Activated CD4-positive, CD25-positive, alpha-beta regulatory T cell treated with anti-CD3 and anti-CD28 coated beads, Interleukin-2, amount 50 U/mL, for 24 hours (primary cell): Measurements from ENCODE around the gene BLMH.
"Not testable (repeated sequence)": the region's sequence is repeated elsewhere in the genome, so short reads cannot be mapped to it uniquely, and the experiment has no call there.

Experiments used
- ATAC-seq, 2 donors: fragments of 150-1000 bp; cut with Tn5 transposase; one replicate each; pipeline ENCODE4 v1.10.0; 2021; ENCODE audit warnings: mild to moderate bottlenecking in 1 of 2, moderate library complexity in 1 of 2

Gene BLMH

DNA sequence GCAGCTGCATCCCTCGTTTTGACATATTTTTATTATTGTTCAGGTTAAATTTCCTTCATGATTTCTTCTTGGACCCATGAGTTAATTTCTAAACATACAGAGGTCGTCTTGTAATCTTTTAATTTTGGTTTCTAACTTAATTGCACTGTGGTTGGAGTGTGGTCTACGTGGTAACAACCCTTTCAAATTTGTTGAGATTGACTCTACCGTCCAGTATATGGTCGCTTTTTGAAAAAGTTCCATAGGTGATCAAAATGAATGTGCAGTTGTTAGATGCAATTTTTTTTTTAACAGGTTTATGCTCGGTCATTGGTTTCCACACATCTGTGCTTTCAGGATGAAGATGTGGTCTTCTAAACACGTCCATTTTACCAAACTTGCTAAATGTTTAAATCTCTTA lies 45.3 kb downstream of the BLMH start:
- ATAC-seq: no peak

DNA sequence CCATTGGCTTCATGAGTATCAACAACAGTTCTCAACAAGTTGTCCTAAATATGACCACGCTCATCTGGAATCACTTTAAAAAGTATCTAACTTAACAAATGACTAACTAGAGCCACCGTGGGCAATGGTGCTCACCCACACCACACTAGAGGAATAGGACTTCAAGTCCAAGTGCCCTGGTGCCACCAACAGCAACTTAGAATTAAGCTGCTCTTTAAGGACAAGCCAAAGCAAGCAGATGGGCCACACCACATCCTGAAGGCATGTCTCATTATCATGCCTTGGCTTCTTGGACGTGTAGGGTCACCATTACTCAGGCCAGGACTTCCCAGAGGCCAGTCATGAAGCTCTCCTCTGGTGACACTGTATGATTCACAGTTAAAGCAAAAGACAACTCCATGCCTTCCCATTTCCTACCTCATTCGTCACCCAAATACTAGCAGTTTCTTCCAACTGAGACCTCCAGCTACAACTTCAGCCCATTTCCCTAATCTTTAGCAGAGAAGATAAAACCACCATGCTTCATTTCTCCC lies 46.8 kb downstream of the BLMH start:
- no peak for ATAC-seq

DNA sequence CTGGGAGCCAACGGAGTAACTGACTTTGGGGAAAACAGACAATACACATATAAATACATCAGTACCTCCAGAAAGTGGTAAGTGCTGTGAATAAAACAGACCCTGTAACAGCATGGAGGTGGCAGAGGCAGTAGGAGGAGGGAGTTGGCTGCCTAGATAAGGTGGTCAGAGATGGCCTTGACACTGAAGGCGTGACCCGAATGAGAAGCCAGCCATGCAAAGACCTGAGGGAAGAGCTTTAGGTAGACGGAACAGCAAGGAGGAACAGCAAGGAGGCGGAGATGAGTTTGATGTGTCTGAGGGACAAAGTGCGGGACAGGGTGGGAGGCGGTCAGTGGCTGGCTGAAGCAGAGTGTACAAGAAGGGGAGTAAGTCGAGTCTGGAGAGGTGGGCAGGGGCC lies 48.2 kb downstream of the BLMH start:
- no peak for ATAC-seq

DNA sequence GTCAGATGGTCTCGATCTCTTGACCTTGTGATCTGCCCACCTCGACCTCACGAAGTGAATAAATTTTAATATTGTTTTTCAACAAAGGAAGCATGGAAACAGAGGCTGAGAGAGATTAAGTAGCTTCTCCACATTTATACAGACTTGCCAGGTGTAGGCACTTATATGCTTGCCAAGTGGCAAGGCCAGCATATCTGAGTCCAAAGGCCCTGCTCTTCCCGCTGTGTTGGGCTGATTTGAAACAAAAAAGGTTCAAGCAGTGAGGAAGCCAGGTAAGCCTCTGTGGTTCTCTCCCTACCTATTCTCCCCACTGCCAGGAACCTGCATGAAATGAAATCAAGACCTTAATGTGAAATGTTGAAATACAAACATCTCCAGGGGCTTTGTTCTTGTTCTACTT lies 48.7 kb downstream of the BLMH start:
- ATAC-seq: no peak

DNA sequence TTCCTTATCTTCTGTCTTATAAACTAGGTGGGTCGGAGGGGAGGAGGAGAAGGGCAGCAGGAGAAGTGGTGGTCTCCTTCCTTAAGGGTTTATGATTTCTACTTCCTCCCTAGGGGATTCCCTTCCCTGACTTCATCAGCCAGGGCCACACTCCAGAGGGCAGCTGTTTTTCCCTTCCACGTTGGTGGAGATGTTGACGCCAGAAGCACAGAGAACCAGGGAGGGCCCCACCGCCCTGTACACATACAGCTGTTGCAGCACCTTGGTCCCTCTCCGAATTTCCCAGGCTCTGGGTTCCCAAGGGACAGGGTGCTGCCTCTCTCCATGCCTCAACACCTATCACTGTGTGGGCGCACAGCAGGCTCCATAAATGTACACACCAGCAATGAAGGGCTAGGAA lies 50.7 kb downstream of the BLMH start:
- ATAC-seq: no peak

DNA sequence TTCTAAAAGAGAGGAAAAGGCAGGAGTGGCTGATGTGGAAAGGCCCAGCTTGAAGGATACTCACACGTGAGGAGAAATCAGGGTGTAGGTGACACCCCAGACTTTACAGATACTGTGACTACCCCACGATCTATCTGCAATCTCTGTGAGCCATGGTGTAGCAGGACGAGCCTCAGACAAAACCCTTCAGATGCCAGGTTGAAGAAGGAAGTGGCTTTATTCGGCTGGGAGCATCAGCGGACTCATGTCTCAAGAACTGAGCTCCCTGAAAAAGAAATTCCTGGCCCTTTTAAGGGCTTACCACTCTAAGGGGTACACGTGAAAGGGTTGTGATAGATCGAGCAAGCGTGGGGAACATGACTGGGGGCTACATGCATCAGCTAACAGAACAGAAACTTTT lies 51.6 kb downstream of the BLMH start:
- ATAC-seq: no peak

DNA sequence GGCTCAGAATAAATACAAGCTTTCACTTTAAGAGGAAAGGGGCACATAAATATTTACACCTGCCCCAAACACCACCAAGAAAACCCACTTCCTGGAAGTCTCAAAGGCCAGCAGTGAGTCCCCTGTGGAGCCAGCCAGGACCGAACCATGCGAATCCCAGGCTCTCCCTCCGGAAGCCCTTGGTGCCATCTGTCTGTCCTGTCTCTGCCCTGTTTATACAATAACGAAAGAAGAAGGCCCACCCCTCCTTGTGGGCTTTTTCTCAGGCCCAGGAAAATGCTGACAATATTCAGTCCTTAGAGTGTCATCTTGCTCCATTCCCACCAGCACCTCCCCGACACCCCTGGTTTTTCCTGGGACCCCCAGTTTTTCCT lies 52.7 kb downstream of the BLMH start:
- ATAC-seq: no peak

DNA sequence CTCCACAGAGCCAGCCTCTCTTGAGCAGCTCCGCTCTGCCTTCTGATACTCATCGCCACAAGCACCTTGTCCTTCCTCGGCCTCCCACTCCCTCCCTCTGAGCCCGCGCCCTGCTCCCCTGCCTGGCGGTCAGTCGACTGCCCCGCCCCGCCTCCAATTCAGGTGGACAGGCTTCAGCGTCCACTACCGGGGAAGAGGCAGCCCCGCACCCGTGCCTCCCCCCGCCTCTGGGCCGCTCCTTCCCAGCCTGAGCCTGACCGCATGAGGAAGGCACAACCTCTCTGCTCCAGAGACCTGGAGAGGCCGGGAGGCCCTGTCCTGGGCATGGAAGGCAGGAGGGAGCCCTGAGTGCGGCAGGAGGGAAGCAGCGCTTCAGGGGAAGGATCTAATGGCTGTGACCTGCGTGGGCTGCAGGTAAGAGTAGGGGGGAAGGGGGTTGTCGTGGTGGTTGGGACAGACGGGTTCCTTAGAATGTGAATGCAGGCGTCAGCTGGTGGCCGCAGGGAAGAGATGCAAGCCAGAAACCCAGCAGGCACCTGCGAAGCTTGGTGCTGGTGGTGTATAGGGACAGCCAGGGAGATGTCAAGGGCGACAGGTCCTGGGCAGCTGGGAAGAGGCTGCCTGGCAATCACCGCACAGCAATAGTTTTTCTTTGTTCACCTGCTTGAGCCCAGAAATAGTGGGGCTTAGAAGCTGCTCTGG lies 53.2 kb downstream of the BLMH start:
- ATAC-seq: no peak

DNA sequence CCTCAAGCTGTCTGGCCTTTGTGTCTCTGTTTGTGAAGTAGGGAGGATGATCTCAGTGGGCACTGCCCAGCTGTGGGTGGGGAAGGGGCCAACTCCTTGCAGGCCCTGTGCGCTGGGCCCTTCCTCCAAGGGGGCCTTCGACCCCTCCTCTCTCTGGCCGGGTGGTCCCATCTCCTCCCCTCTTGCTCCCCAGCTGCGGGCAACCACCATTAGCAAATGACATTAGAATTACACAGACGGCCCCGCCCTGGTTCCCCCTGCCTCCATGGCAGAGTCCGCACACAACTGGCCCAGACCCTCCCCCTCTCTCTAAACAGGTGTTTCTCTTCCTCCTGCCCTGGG lies 53.8 kb downstream of the BLMH start:
- no peak for ATAC-seq

DNA sequence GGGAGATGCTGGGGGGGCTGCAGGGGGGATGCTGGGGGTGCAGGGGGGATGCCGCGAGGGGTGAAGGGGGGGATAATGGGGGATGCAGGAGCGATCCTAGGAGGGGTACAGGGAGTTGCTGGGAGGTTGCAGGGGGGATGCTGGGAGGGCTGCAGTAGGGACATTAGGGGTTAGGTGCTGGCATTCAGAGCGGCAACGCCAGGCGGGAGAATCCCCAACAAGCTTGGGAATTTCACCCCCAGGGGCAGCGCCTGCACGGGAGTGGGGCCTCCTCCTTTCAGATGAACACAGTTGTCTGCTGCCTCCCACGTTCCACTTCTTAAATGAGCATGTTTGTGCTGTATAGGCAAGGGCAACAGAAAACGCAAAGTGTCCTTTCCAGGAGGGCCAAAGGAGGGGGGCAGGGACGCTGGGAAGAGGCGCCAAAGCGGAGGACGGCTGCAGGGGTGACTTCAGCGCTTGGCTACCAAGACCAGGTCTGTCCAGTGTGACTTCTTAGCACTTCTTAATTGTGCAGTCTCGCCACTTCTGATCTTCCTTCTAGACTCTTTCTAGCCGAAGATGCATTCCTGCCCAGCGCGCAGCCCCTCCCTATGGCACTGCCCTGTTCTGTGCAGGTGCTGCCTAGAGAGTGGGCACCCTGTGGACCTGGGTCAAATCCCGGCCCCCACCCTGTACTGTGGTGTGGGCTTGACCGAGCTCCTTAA lies 54.3 kb downstream of the BLMH start:
- ATAC-seq: no peak

DNA sequence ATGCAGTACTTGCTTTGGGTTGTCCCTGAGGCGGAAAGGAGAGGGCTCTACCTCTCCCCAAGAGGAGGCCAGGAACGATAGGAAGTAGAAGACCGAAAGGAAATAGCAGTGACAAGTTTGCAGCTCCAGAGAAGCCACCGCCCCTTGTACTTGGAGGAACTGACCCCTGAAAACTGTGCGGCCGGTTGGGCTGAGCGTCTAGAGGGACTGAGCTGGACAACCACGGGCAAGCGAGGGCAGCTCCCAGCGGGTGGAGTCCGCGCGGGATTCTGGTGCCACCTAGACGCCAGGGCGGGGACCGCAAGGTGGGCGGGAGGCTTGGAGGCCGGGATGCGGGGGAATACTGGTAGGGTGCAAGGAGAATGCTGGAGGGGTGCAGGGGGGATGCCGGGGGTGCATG lies 55.0 kb downstream of the BLMH start:
- no peak for ATAC-seq

DNA sequence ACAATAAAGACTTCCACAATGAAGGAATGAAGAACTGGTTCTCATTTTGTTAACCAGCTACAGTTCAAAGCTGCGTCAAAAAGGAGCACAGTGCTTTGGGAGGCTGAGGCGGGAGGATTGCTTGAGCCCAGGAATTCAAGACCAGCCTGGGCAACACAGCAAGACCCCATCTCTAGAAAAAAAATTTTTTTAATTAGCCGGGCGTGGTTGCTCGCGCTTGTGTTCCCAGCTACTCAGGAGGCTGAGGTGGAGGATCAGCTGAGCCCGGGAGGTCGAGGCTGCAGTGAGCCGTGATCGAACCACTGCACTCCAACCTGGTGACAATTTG lies 55.5 kb downstream of the BLMH start:
- no peak for ATAC-seq

DNA sequence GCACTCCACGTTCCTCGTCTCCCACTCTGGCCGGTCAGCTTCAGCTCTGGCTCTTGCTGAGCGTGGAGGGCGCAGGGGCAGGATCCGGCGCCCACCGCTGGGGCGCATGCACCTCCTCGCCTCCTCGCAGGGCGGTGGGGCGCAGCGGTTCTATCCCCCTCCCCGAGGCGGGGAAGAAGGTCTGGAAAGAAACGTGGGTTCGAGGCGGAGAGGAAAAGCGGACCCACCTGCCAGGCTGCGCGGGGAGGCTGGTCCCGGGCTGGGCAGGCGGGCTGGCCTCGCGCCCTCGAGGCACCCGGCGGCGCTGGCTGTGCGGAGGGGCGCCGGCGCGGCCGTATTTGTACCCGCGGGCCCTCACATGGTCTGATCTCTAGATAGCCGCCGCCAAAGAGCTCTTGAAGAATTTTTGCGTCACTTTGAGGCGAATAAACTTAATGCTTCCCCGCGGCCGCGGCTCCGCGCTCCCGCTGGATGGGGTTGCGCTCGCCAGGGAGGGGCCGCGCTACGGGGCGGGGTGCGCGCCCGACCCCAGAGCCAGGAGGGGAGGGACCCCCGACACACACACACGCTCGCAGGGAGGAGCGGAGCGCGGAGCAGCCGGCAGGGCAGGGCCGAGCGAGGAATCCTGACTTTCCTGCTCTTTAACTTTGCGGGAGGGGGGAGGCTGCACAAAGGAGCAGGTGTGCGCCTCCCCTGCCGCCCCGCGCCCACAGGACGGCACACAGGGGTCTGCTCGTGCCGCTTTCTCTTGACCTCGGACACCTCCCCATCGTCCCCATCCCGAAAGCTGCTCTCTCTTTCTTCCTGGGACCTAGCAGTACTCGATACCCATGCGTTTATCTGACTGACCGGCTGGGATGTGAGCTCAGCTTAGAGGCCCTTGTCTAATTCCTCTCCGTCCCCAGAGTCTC lies 56.1 kb downstream of the BLMH start, which contains the start of gene SLC6A4:
Gene SLC6A4 (minus strand): TSS at position 312 of the 911 bp plus-strand sequence. CDS start 13,739 bp downstream, outside the sequence.
- ATAC-seq: no peak

DNA sequence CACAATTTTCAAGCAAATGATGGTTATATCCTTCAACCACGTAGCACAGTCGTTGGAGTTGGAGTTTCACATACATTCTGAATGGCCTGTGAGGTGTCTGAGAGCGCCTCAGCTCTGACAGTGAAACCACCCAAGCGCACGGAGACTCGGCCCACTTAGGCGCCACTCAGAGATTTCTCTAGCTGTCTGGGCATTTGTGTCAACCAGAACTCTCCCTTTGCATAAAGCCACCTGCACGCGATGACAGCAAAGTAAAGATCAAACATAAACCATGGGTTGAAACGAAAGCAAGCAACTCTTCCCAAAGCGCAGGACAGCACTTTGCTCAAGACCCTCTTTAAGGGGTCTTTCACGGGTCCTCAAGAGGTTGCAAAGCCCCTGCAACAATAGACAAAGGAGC lies 56.8 kb downstream of the BLMH start:
- peak in 1 of 2 donors; percentile 33 for ATAC-seq

DNA sequence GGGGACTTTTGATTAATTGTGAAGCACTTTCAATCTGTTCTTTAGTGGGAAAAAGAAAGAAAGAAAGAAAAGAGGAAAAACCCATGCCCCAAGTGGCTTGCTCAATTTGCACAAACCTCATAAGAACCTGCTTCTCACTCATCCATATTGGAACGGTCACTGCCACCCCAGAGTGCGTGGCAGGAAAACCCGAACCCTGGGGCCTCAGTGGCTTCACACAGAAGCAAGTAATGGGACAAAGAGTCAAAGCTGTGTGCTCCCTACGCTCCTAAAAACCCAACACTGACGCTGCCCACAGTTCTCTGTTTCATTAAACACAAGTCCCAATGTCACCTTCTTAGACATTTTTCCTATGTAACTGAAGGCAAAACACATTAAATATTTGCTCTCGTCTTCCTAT lies 57.4 kb downstream of the BLMH start:
- no peak for ATAC-seq

DNA sequence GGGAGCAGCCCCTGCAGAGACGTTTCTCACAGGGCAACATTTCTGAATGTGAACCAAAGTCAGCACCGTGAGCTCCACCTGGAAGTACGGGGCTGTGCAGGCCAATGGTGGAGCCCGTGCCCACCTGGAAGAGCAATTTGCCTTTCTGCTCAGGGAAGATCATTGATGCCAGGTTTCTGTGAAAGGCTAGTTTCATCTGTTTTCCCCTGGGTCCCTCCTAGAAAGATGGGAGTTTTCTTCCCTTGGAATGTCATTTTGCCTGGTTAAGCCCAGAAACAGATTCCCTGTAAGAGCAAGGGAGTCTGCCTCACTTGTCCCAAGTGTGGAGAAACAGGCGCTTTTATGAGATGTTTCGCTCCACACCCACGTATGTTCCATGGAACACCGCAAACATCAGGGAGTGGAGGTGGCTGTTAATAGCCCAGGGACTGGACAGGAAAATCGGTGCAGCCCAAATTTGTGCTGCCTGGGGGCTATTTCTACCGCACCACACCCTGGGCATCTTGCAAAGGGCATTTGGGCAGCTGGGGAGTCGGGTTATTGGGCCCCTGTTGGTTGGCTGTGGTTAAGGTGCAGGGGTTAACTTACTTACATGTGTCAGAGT lies 58.8 kb downstream of the BLMH start:
- no peak for ATAC-seq

DNA sequence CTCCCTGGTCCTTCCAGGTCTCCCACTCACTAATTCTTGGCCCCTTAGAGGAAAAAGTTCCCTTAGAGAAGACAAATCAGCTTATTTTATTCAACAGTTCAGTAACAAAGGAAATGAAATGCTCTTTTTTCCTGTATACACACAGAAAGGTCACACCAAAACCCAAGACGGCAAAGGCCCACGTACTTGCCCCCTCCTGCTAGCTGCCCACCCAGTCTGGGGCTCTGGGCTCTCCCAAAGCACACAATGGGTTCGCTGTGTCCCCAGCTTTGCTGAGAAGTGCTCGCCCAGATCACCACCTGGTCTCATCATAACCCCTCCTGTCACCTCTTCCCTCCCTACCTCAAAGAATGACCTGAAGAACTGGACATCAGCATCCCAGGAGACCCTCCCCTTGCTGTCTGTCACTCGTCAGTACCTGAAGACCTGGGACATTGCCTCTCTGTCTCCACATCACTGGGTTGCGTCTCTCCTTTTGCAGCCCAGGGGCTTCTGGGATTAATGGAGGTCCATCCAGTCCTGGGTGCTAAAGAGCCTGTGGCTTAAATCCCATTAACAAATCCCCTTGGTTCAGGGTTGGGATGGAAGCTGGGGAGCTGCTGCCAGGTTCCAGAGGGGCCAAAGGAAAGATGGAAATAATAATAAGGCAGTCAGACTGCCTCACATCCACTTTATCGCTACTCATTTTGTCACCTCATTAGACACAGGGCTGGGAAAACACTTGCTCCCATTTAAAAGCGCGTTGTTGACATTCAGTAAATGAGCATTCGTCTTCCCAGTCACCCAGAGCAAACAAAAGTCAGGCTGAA lies 59.5 kb downstream of the BLMH start:
- no peak for ATAC-seq

DNA sequence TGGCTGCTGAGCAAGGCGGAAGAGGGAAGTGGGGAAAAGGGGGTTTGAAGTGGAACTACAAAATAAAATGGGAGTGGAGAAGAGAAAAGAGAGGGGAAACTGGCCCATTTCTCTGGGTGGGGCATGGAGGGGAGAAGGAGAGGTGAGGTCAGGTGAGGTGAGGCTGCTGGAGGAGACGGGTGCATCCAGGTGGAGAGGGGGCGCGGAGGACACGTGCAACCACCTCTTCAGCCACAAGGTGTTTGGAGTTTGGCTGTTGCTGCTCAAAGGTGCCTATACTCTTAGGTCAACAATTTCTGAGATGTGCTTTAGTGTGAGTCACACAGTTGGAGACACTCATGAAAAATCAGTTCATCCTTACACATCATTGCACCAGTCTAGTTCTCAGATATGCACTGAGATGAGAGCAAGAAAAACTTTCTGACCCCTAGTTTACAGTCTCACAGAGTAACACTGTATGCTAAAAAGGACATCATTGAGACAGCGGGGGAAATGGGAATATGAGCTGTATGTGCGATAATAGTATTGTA lies 61.1 kb downstream of the BLMH start:
- ATAC-seq: no peak

DNA sequence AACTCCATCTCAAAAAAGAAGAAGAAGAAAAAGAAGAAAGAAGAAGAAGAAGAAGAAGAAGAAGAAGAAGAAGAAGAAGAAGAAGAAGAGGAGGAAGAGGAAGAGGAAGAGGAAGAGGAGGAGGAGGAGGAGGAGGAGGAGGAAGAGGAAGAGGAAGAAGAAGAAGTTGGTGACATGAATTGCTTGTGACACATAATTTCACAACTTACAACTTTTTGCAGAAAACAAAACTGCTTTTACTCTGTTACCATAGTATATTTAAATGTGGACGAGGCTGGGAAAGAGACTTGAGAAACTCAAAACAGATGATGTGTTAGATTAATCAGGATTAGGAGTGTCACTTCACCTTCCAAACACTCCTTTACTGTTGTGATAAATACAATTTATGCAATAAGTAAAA lies 61.7 kb downstream of the BLMH start:
- ATAC-seq: not testable (repeated sequence)

DNA sequence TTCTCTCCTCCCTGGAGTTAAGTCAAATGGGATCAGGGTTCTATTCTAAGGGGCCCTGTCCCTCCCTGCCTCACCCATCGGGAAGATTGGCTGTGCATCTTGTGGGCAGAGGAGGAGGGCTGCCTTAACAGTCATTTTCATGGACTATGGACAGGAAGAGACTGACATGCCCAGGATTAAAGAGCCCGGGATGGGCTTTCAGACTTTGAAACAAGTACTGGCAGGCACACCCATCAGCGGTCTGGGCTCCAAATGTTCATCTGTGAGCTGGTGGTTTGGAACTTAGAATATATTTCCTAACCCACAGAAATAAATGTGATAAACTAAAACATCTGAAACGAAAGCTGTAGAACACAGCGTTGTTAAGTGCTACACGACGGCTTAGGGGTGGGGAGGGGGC lies 62.7 kb downstream of the BLMH start:
- no peak for ATAC-seq

DNA sequence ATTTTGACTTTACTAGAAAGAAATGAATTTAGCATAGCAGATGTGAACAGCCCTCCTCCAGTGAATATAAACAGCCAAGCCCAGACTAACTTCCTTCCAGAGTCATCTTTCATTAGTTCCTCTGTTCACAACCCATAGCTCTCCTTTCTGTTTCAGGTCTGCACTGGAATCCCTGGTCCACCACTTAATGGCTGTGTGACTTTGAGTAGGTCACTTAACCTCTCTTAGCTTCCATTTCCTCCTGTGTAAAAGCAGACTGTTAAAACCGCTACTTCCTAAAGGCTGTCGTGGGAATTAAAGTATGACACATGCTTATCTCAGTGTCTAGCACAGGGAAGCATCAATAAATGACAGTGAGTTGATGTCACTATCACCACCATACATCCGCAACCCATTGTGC lies 63.7 kb downstream of the BLMH start:
- ATAC-seq: no peak

DNA sequence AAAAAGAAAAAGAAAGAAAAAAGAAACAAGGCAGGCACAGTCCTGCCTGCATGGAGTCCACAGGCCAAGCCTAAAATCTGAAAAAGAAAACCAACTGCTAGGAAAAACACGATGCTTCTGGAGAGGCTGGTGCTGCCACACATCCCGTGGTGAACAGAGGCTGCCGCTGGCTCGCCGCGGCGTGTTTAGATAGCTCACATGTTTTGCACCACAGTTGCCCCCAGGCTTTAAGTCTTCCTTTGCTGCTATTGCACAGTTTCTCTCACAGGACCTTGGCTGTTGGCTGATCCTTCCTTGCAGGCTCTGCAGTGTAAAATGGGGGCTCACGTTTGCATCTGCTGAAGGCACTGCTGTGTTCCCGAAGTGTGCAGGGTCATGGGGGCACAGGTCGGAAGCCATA lies 64.9 kb downstream of the BLMH start:
- ATAC-seq: no peak
